C4-2B (cell line): ENCODE results near the gene RASGEF1C.

Source experiments
- ZFX ChIP-seq: fragments of 450-650 bp; IDR thresholded peaks from 2 replicates; pipeline ENCODE4 v1.6.1; 2017
- TF ChIP-seq, protein P1 (sequence below): fragments of 450-650 bp; conservative IDR thresholded peaks from 2 replicates; pipeline ENCODE4 v1.5.1; 2017; ENCODE audit warnings: mild to moderate bottlenecking

DNA sequence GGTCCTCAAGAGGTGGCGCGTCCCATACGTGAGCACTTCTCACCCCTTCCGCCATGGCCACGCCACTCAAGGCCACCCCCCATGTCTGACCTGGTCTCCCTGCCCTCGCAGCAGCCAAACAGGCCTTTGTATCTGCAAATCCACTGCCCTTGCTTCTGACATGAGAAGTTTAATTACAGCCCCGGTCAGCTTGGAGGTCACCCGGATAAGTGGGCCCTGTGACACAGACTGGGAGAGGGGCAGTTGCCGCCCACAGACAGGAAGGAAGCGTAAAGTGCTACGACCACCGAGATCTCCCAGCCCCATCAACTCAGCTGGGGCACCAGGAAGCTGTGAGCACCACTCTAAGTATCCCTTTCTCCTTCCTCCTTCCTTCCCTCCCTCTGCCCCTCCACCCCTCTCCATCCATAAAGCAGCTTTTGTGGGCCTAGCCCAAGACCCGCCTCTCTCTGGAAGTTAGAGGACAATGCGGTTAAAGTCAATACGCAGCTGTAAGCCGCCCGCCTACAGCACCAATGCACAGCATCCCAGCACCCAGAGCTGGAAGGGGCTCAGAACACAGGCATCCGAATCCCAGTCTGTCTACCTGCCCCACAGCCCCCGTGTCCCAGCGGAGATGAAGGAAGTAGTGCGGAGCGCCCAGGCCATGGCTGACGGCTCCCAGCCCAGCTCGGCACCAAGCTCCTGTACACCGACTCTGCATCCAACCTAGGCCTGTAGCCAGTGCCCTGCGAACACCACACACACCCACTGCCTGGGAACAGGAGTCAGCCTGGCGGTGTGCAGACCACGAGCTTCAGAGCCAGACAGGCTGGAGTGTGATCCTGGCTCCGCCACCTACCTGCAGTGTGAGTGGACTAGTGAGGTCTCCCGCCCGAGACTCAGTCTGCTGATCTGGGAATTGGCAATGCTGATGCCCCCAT lies 92.7 kb downstream of the RASGEF1C start:
- TF ChIP-seq, protein P1, sequence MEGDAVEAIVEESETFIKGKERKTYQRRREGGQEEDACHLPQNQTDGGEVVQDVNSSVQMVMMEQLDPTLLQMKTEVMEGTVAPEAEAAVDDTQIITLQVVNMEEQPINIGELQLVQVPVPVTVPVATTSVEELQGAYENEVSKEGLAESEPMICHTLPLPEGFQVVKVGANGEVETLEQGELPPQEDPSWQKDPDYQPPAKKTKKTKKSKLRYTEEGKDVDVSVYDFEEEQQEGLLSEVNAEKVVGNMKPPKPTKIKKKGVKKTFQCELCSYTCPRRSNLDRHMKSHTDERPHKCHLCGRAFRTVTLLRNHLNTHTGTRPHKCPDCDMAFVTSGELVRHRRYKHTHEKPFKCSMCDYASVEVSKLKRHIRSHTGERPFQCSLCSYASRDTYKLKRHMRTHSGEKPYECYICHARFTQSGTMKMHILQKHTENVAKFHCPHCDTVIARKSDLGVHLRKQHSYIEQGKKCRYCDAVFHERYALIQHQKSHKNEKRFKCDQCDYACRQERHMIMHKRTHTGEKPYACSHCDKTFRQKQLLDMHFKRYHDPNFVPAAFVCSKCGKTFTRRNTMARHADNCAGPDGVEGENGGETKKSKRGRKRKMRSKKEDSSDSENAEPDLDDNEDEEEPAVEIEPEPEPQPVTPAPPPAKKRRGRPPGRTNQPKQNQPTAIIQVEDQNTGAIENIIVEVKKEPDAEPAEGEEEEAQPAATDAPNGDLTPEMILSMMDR = no peak
- TF ChIP-seq ZFX = no peak
